SK-N-MC (cell line): ENCODE results near the gene PAMR1.
"Not testable (repeated sequence)": the region's sequence is repeated elsewhere in the genome, so short reads cannot be mapped to it uniquely, and the experiment has no call there.

ENCODE experiments used
- DNase-seq: peaks from one replicate; pipeline ENCODE4 v3.0.0-alpha.2; 2011; ENCODE audit warnings: low read depth, low spot score
- H3K27ac ChIP-seq: fragments of 200-600 bp; sonication (generic); 2 replicates; pipeline ENCODE4 v1.5.1; 2016; ENCODE audit warnings: mixed run types
- H3K36me3 ChIP-seq: fragments of 200-600 bp; sonication (generic); 2 replicates; pipeline ENCODE4 v1.6.1; 2017; ENCODE audit warnings: antibody characterized with exemption, low read length, mixed read lengths; ENCODE audit not compliant: insufficient read depth
- H3K4me3 ChIP-seq: fragments of 200-600 bp; sonication (generic); 2 replicates; pipeline ENCODE4 v1.5.1; 2016
- H3K9ac ChIP-seq: fragments of 200-600 bp; sonication (generic); 2 replicates; pipeline ENCODE4 v1.8.0; 2017; ENCODE audit warnings: mixed run types, mixed read lengths; ENCODE audit not compliant: insufficient read length
- H3K9me3 ChIP-seq: fragments of 200-600 bp; sonication (generic); 2 replicates; pipeline ENCODE4 v1.6.1; 2017; ENCODE audit warnings: low read depth, mild to moderate bottlenecking, antibody characterized with exemption, low read length, moderate library complexity, mixed read lengths
- EZH2 ChIP-seq: fragments of 200-600 bp; sonication (generic); IDR thresholded peaks from one replicate; pipeline ENCODE4 v1.6.1; 2017; ENCODE audit warnings: antibody characterized with exemption
- FOXP2 ChIP-seq: optimal IDR thresholded peaks from 2 replicates; pipeline ENCODE3; 2011; ENCODE audit warnings: mild to moderate bottlenecking, moderate library complexity; ENCODE audit not compliant: insufficient read depth; ENCODE audit errors: extremely low read length, control extremely low read depth
- POLR2AphosphoS5 ChIP-seq: IDR thresholded peaks from 2 replicates; pipeline ENCODE4 v1.6.1; 2012; ENCODE audit warnings: mild to moderate bottlenecking, low read depth, low read length, borderline replicate concordance

PAMR1 gene

GRCh38 chr11:35548925-35549561 lies 23.6 kb upstream of the PAMR1 start:
- H3K9ac ChIP-seq = no peak overlapping the region
- H3K27ac ChIP-seq = no peak overlapping the region
- no peaks in the 10 kb centered on the region for H3K9me3 ChIP-seq
- no peak for DNase-seq
- no peaks in the 10 kb centered on the region for H3K36me3 ChIP-seq
- no peak overlapping the region for H3K4me3 ChIP-seq
- no peak for TF ChIP-seq EZH2
- TF ChIP-seq POLR2AphosphoS5 = no peak
- no peak for TF ChIP-seq FOXP2

- not testable (repeated sequence) for H3K27ac ChIP-seq, H3K36me3 ChIP-seq, H3K9ac ChIP-seq, DNase-seq, H3K4me3 ChIP-seq, H3K9me3 ChIP-seq
Measured at GRCh38 chr11:35547995-35548394, 22.6 kb upstream of the PAMR1 start.

DNA sequence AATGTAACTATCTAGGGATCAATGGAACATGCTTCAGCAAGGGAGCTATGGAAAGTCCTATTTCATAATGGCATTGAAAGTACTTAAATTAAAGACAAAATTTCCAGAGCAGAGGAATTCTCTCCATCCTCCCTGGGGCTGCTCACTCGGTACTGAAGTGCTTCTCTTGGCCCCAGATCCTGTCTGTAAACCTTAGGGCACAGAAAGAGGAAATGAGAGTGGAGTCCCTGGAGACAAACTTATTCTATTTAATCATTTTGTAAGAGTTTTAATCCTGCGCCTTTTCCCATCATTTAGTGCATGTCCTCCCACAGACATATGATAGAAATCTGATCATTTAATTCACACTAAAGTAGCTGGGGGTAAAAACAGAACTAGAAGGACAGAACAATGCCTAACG lies 20.9 kb upstream of the PAMR1 start:
- Histone ChIP-seq H3K9ac (no peak overlapping the region), H3K9me3 (no peaks in the 10 kb centered on the region), H3K36me3 (no peaks in the 10 kb centered on the region), H3K27ac (no peak overlapping the region), H3K4me3 (no peak overlapping the region)
- TF ChIP-seq FOXP2 (no peak), EZH2 (no peak)
- DNase-seq = no peak

GRCh38 chr11:35545391-35546003 lies 20.1 kb upstream of the PAMR1 start:
- no peak overlapping the region for H3K27ac ChIP-seq
- DNase-seq = no peak
- H3K9me3 ChIP-seq = no peaks in the 10 kb centered on the region

GRCh38 chr11:35543481-35543880 lies 18.1 kb upstream of the PAMR1 start:
- Histone ChIP-seq H3K9me3 (no peaks in the 10 kb centered on the region), H3K36me3 (no peaks in the 10 kb centered on the region), H3K27ac (no peak overlapping the region), H3K9ac (no peak overlapping the region), H3K4me3 (no peak overlapping the region)
- TF ChIP-seq EZH2 (no peak), POLR2AphosphoS5 (no peak), FOXP2 (no peak)
- DNase-seq = no peak

More at GRCh38 chr11:35545391-35546003, 20.1 kb upstream of the PAMR1 start:
- TF ChIP-seq POLR2AphosphoS5 = no peak
- TF ChIP-seq EZH2 = no peak
- no peak for TF ChIP-seq FOXP2
- no peak overlapping the region for H3K9ac ChIP-seq
- H3K36me3 ChIP-seq = no peaks in the 10 kb centered on the region
- no peak overlapping the region for H3K4me3 ChIP-seq

- no peak for DNase-seq
- H3K9ac ChIP-seq = no peak overlapping the region
- H3K36me3 ChIP-seq = no peaks in the 10 kb centered on the region
- H3K4me3 ChIP-seq = no peak overlapping the region
- TF ChIP-seq EZH2 (no peak), POLR2AphosphoS5 (no peak), FOXP2 (no peak)
- H3K27ac ChIP-seq = no peak overlapping the region
- no peaks in the 10 kb centered on the region for H3K9me3 ChIP-seq
Measured at GRCh38 chr11:35541621-35542375, 16.4 kb upstream of the PAMR1 start.

- H3K36me3 ChIP-seq = no peaks in the 10 kb centered on the region
- H3K27ac ChIP-seq = no peak overlapping the region
- TF ChIP-seq POLR2AphosphoS5 (no peak), EZH2 (no peak), FOXP2 (no peak)
Measured at GRCh38 chr11:35540526-35540925, 15.1 kb upstream of the PAMR1 start.

GRCh38 chr11:35539781-35540281 lies 14.4 kb upstream of the PAMR1 start:
- no peak overlapping the region for H3K27ac ChIP-seq
- H3K9ac ChIP-seq = no peak overlapping the region

More at GRCh38 chr11:35540526-35540925, 15.1 kb upstream of the PAMR1 start:
- H3K4me3 ChIP-seq = no peak overlapping the region
- DNase-seq = no peak
- H3K9me3 ChIP-seq = no peaks in the 10 kb centered on the region
- no peak overlapping the region for H3K9ac ChIP-seq

More at GRCh38 chr11:35539781-35540281, 14.4 kb upstream of the PAMR1 start:
- DNase-seq = no peak
- TF ChIP-seq POLR2AphosphoS5 = no peak
- no peak for TF ChIP-seq EZH2
- no peak for TF ChIP-seq FOXP2
- H3K4me3 ChIP-seq = no peak overlapping the region
- H3K9me3 ChIP-seq = no peaks in the 10 kb centered on the region
- H3K36me3 ChIP-seq = no peaks in the 10 kb centered on the region
